IPS-18a (cell line): ENCODE measurements around the gene CDK13.
"Not testable (repeated sequence)": the region's sequence is repeated elsewhere in the genome, so short reads cannot be mapped to it uniquely, and the experiment has no call there.

Experiments
- H3K27ac ChIP-seq: one replicate; pipeline ENCODE4 v1.5.1; 2013; ENCODE audit warnings: low read length
- H3K27me3 ChIP-seq: one replicate; pipeline ENCODE4 v1.6.1; 2013; ENCODE audit warnings: mild to moderate bottlenecking, low read length; ENCODE audit not compliant: control insufficient read depth, insufficient read depth
- H3K36me3 ChIP-seq: one replicate; pipeline ENCODE4 v1.6.1; 2013; ENCODE audit warnings: low read depth, low read length; ENCODE audit not compliant: control insufficient read depth
- H3K4me1 ChIP-seq: one replicate; pipeline ENCODE4 v1.6.1; 2013; ENCODE audit warnings: low read depth, low read length; ENCODE audit not compliant: control insufficient read depth
- H3K4me3 ChIP-seq: one replicate; pipeline ENCODE4 v1.5.1; 2013; ENCODE audit warnings: low read length
- H3K9ac ChIP-seq: one replicate; pipeline ENCODE4 v1.6.1; 2013; ENCODE audit warnings: mild to moderate bottlenecking, low read length, moderate library complexity
- H3K9me3 ChIP-seq: one replicate; pipeline ENCODE4 v1.6.1; 2013; ENCODE audit warnings: low read depth, low read length; ENCODE audit not compliant: control insufficient read depth

CDK13 gene

GRCh38 chr7:39949971-39950472, at the start of gene CDK13:
Gene CDK13 (plus strand): TSS chr7:39950256. CDS start chr7:39950642, 386 bp downstream.
- Histone ChIP-seq H3K27me3 (no peaks in the 10 kb centered on the region), H3K9ac (peak within 1 kb of the TSS; percentile 94), H3K27ac (peak within 1 kb of the TSS; percentile 96), H3K4me3 (peak within 1 kb of the TSS; percentile 98), H3K4me1 (peaks cover 18% of the 10 kb centered on the region), H3K36me3 (no peaks in the 10 kb centered on the region), H3K9me3 (no peaks in the 10 kb centered on the region)

GRCh38 chr7:39904077-39904486, 46.0 kb upstream of the CDK13 start:
- no peak overlapping the region for H3K27ac ChIP-seq
- H3K4me3 ChIP-seq, result no peak overlapping the region
- no peaks in the 10 kb centered on the region for H3K4me1 ChIP-seq
- no peaks in the 10 kb centered on the region for H3K36me3 ChIP-seq
- no peaks in the 10 kb centered on the region for H3K27me3 ChIP-seq
- no peaks in the 10 kb centered on the region for H3K9me3 ChIP-seq
- H3K9ac ChIP-seq, result no peak overlapping the region

GRCh38 chr7:39908141-39908540, 41.9 kb upstream of the CDK13 start:
- H3K36me3 ChIP-seq, result no peaks in the 10 kb centered on the region

GRCh38 chr7:39908973-39909372, 41.1 kb upstream of the CDK13 start:
- Histone ChIP-seq H3K4me3 (no peak overlapping the region), H3K27ac (no peak overlapping the region), H3K27me3 (no peaks in the 10 kb centered on the region), H3K4me1 (no peaks in the 10 kb centered on the region), H3K36me3 (no peaks in the 10 kb centered on the region), H3K9ac (no peak overlapping the region), H3K9me3 (no peaks in the 10 kb centered on the region)

More at GRCh38 chr7:39908141-39908540, 41.9 kb upstream of the CDK13 start:
- H3K27me3 ChIP-seq, result no peaks in the 10 kb centered on the region
- no peaks in the 10 kb centered on the region for H3K9me3 ChIP-seq
- H3K27ac ChIP-seq, result no peak overlapping the region
- H3K9ac ChIP-seq, result no peak overlapping the region
- no peak overlapping the region for H3K4me3 ChIP-seq
- H3K4me1 ChIP-seq, result no peaks in the 10 kb centered on the region

GRCh38 chr7:39909526-39909925, 40.5 kb upstream of the CDK13 start:
- Histone ChIP-seq H3K4me1 (no peaks in the 10 kb centered on the region), H3K27ac (no peak overlapping the region), H3K4me3 (no peak overlapping the region), H3K9me3 (no peaks in the 10 kb centered on the region), H3K9ac (no peak overlapping the region), H3K27me3 (no peaks in the 10 kb centered on the region), H3K36me3 (no peaks in the 10 kb centered on the region)

- Histone ChIP-seq H3K9ac (no peak overlapping the region), H3K27me3 (no peaks in the 10 kb centered on the region), H3K4me3 (no peak overlapping the region), H3K9me3 (no peaks in the 10 kb centered on the region), H3K27ac (no peak overlapping the region), H3K4me1 (no peaks in the 10 kb centered on the region), H3K36me3 (no peaks in the 10 kb centered on the region)
Measured at GRCh38 chr7:39910108-39910869, 39.8 kb upstream of the CDK13 start.

- H3K36me3 ChIP-seq, result no peaks in the 10 kb centered on the region
- no peak overlapping the region for H3K4me3 ChIP-seq
- H3K27me3 ChIP-seq, result no peaks in the 10 kb centered on the region
- H3K27ac ChIP-seq, result no peak overlapping the region
- no peak overlapping the region for H3K9ac ChIP-seq
- H3K4me1 ChIP-seq, result no peaks in the 10 kb centered on the region
- H3K9me3 ChIP-seq, result no peaks in the 10 kb centered on the region
Measured at GRCh38 chr7:39911167-39911566, 38.9 kb upstream of the CDK13 start.

GRCh38 chr7:39915847-39916246, 34.2 kb upstream of the CDK13 start:
- not testable (repeated sequence) for H3K4me1 ChIP-seq, H3K27ac ChIP-seq, H3K27me3 ChIP-seq, H3K4me3 ChIP-seq, H3K9me3 ChIP-seq, H3K9ac ChIP-seq, H3K36me3 ChIP-seq

- Histone ChIP-seq H3K9ac (no peak overlapping the region), H3K4me3 (no peak overlapping the region), H3K9me3 (no peaks in the 10 kb centered on the region), H3K36me3 (no peaks in the 10 kb centered on the region), H3K4me1 (peaks cover 7% of the 10 kb centered on the region), H3K27me3 (no peaks in the 10 kb centered on the region), H3K27ac (no peak overlapping the region)
Measured at GRCh38 chr7:39919646-39920045, 30.4 kb upstream of the CDK13 start.

- H3K9ac ChIP-seq, result no peak overlapping the region
- no peaks in the 10 kb centered on the region for H3K36me3 ChIP-seq
- H3K27ac ChIP-seq, result no peak overlapping the region
- no peak overlapping the region for H3K4me3 ChIP-seq
- H3K27me3 ChIP-seq, result no peaks in the 10 kb centered on the region
- no peaks in the 10 kb centered on the region for H3K9me3 ChIP-seq
- H3K4me1 ChIP-seq, result peaks cover 7% of the 10 kb centered on the region
Measured at GRCh38 chr7:39921506-39922175, 28.4 kb upstream of the CDK13 start.

- H3K36me3 ChIP-seq, result no peaks in the 10 kb centered on the region
- no peaks in the 10 kb centered on the region for H3K27me3 ChIP-seq
- no peak overlapping the region for H3K9ac ChIP-seq
- H3K27ac ChIP-seq, result no peak overlapping the region
- no peak overlapping the region for H3K4me3 ChIP-seq
- H3K9me3 ChIP-seq, result no peaks in the 10 kb centered on the region
- H3K4me1 ChIP-seq, result peaks cover 7% of the 10 kb centered on the region
Measured at GRCh38 chr7:39922580-39922979, 27.5 kb upstream of the CDK13 start.

GRCh38 chr7:39923091-39923490, 27.0 kb upstream of the CDK13 start:
- no peak overlapping the region for H3K4me3 ChIP-seq
- H3K9me3 ChIP-seq, result no peaks in the 10 kb centered on the region
- H3K9ac ChIP-seq, result no peak overlapping the region
- H3K27ac ChIP-seq, result no peak overlapping the region
- H3K4me1 ChIP-seq, result peaks cover 7% of the 10 kb centered on the region
- H3K27me3 ChIP-seq, result no peaks in the 10 kb centered on the region
- no peaks in the 10 kb centered on the region for H3K36me3 ChIP-seq
